Natural killer cell (primary cell): Measurements from ENCODE around the gene PRTG. TPM values are rescaled to one million over a fixed set of nuclear protein-coding genes. Genes with fewer than 3 reads are reported as not detected.
"Not testable (repeated sequence)": the region's sequence is repeated elsewhere in the genome, so short reads cannot be mapped to it uniquely, and the experiment has no call there.

Source experiments
- ATAC-seq, 3 donors: fragments of 150-1000 bp in 2 of 3; fragments of 200-7000 bp in 1 of 3; cut with Tn5 transposase; 1 replicate in 1 of 3; 2 replicates in 2 of 3; pipeline ENCODE4 v1.10.0; 2021; ENCODE audit warnings: mild to moderate bottlenecking in 2 of 3, moderate library complexity in 2 of 3
- DNase-seq, 2 donors: peaks; one replicate each; pipeline versions ENCODE4 v3.0.0 to v3.0.0-alpha.2; 2013 to 2021; ENCODE audit warnings: mixed read lengths in 1 of 2
- H3K27ac ChIP-seq: one replicate; pipeline ENCODE4 v1.5.1; 2013; ENCODE audit warnings: mild to moderate bottlenecking, low read length
- H3K27me3 ChIP-seq: one replicate; pipeline ENCODE4 v1.6.1; 2013; ENCODE audit warnings: low read length; ENCODE audit not compliant: control insufficient read depth, insufficient read depth
- H3K36me3 ChIP-seq: one replicate; pipeline ENCODE4 v1.6.1; 2013; ENCODE audit warnings: low read length; ENCODE audit not compliant: control insufficient read depth, insufficient read depth
- H3K4me1 ChIP-seq: one replicate; pipeline ENCODE4 v1.6.1; 2013; ENCODE audit warnings: low read length; ENCODE audit not compliant: control insufficient read depth, insufficient read depth
- H3K4me3 ChIP-seq: one replicate; pipeline ENCODE4 v1.5.1; 2013; ENCODE audit warnings: low read length
- H3K9me3 ChIP-seq: one replicate; pipeline ENCODE4 v1.6.1; 2013; ENCODE audit warnings: low read length; ENCODE audit not compliant: control insufficient read depth, insufficient read depth
- H3K27ac Mint-ChIP-seq, 2 donors: one replicate each; pipeline ENCODE4 v1.8.0; 2022; ENCODE audit warnings: mild to moderate bottlenecking in 2 of 2, mixed read lengths in 2 of 2, moderate library complexity in 1 of 2
- H3K27me3 Mint-ChIP-seq, 2 donors: one replicate each; pipeline ENCODE4 v1.8.0; 2022; ENCODE audit warnings: low read depth in 2 of 2, mixed read lengths in 2 of 2
- H3K36me3 Mint-ChIP-seq: one replicate; pipeline ENCODE4 v1.8.0; 2022; ENCODE audit warnings: mixed read lengths
- H3K4me1 Mint-ChIP-seq, 2 donors: one replicate each; pipeline ENCODE4 v1.8.0; 2022; ENCODE audit warnings: mixed read lengths in 2 of 2
- H3K4me3 Mint-ChIP-seq: one replicate; pipeline ENCODE4 v1.8.0; 2022; ENCODE audit warnings: mild to moderate bottlenecking, moderate library complexity, mixed read lengths
- H3K9me3 Mint-ChIP-seq, 2 donors: one replicate each; pipeline ENCODE4 v1.8.0; 2022; ENCODE audit warnings: mixed read lengths in 2 of 2
- CTCF ChIP-seq: fragments of 200-600 bp; IDR thresholded peaks from one replicate; pipeline ENCODE4 v1.8.0; 2022; ENCODE audit warnings: antibody characterized with exemption
- WGBS: methylation state at CpG from one replicate; pipeline ENCODE4 v1.1.7; 2013; ENCODE audit warnings: missing lambda C conversion rate; ENCODE audit not compliant: insufficient coverage; 5-methylcytosine and 5-hydroxymethylcytosine counted together
- intact Hi-C: fragments of 100-400 bp; cut with micrococcal nuclease; formaldehyde crosslinking; loops from one replicate; pipeline ENCODE4 v1.14.2; 2022
- total RNA-seq, 4 donors: library from RNA; stranded (reverse); fragments of 120-200 nt in 1 of 4; gene quantifications; one replicate each; pipeline versions ENCODE4 v1.2.3 to v1.2.4, GENCODE V29; 2013 to 2022

The PRTG gene
- total RNA-seq, 3 donors from 2014 or later (not counting 1 experiment from before 2014, with no cell fraction given): not detected

- Mint-ChIP-seq H3K27me3 (peaks cover 11 to 12% of the 10 kb centered on the region in 2 donors), H3K4me3 (no peak overlapping the region), H3K9me3 (no peaks in the 10 kb centered on the region), H3K4me1 (peaks cover 9 to 10% of the 10 kb centered on the region in 2 donors), H3K27ac (no peak overlapping the region), H3K36me3 (no peaks in the 10 kb centered on the region)
- DNase-seq (no peak), ATAC-seq (no peak)
- H3K27me3 ChIP-seq: no peaks in the 10 kb centered on the region
- no peak for TF ChIP-seq CTCF
- WGBS: 89% methylated on average over 10 of the region's 10 CpGs
- intact Hi-C loops: no loop called here
- peaks cover 11% of the 10 kb centered on the region for H3K4me1 ChIP-seq
- H3K4me3 ChIP-seq: no peak overlapping the region
- H3K36me3 ChIP-seq: no peaks in the 10 kb centered on the region
- no peak overlapping the region for H3K27ac ChIP-seq
- H3K9me3 ChIP-seq: no peaks in the 10 kb centered on the region
Observed at GRCh38 chr15:55768670-55769185, 25.8 kb upstream of the PRTG start.

- H3K4me3 Mint-ChIP-seq: no peak overlapping the region
- no peak for TF ChIP-seq CTCF
- no peaks in the 10 kb centered on the region for H3K36me3 Mint-ChIP-seq
- H3K27ac ChIP-seq: no peak overlapping the region
- H3K27me3 ChIP-seq: no peaks in the 10 kb centered on the region
- intact Hi-C loops: no loop called here
- H3K27me3 Mint-ChIP-seq: peaks cover 11 to 12% of the 10 kb centered on the region in 2 donors
- H3K36me3 ChIP-seq: no peaks in the 10 kb centered on the region
- H3K27ac Mint-ChIP-seq: no peak overlapping the region
- H3K9me3 Mint-ChIP-seq: no peaks in the 10 kb centered on the region
- DNase-seq: no peak
- ATAC-seq: peak in 1 of 3 donors; percentile 61
- 17% methylated on average over 4 of the region's 4 CpGs for WGBS
- H3K9me3 ChIP-seq: no peaks in the 10 kb centered on the region
- peaks cover 9 to 10% of the 10 kb centered on the region in 2 donors for H3K4me1 Mint-ChIP-seq
- no peak overlapping the region for H3K4me3 ChIP-seq
- H3K4me1 ChIP-seq: peaks cover 11% of the 10 kb centered on the region
Observed at GRCh38 chr15:55766676-55767075, 23.7 kb upstream of the PRTG start.

GRCh38 chr15:55764398-55764797 is 21.4 kb upstream of the PRTG start:
- Mint-ChIP-seq H3K4me3 (no peak overlapping the region), H3K9me3 (no peaks in the 10 kb centered on the region), H3K36me3 (no peaks in the 10 kb centered on the region), H3K27ac (no peak overlapping the region), H3K4me1 (peaks cover 9 to 10% of the 10 kb centered on the region in 2 donors), H3K27me3 (peaks cover 0 to 3% of the 10 kb centered on the region in 2 donors)
- no peak for ATAC-seq
- peaks cover 11% of the 10 kb centered on the region for H3K4me1 ChIP-seq
- H3K4me3 ChIP-seq: no peak overlapping the region
- H3K36me3 ChIP-seq: no peaks in the 10 kb centered on the region
- no peaks in the 10 kb centered on the region for H3K27me3 ChIP-seq
- WGBS: 96% methylated on average over 6 of the region's 6 CpGs
- DNase-seq: no peak
- no peak overlapping the region for H3K27ac ChIP-seq
- intact Hi-C loops: no loop called here
- no peak for TF ChIP-seq CTCF
- no peaks in the 10 kb centered on the region for H3K9me3 ChIP-seq

GRCh38 chr15:55758580-55758986 is 15.6 kb upstream of the PRTG start:
- intact Hi-C loops: no loop called here
- H3K36me3 ChIP-seq: no peaks in the 10 kb centered on the region
- ATAC-seq (no peak), DNase-seq (no peak)
- H3K4me1 ChIP-seq: no peaks in the 10 kb centered on the region
- TF ChIP-seq CTCF: no peak
- H3K9me3 ChIP-seq: no peaks in the 10 kb centered on the region
- Mint-ChIP-seq H3K27me3 (peaks cover 3 to 4% of the 10 kb centered on the region in 2 donors), H3K9me3 (no peaks in the 10 kb centered on the region), H3K4me3 (no peak overlapping the region), H3K27ac (no peak overlapping the region), H3K4me1 (no peaks in the 10 kb centered on the region), H3K36me3 (no peaks in the 10 kb centered on the region)
- no peaks in the 10 kb centered on the region for H3K27me3 ChIP-seq
- no peak overlapping the region for H3K4me3 ChIP-seq
- WGBS: 89% methylated on average over 13 of the region's 13 CpGs
- no peak overlapping the region for H3K27ac ChIP-seq

GRCh38 chr15:55753433-55753832 is 10.5 kb upstream of the PRTG start:
- H3K36me3 Mint-ChIP-seq, H3K9me3 Mint-ChIP-seq, H3K27me3 ChIP-seq, H3K4me1 Mint-ChIP-seq, H3K27me3 Mint-ChIP-seq, H3K4me3 ChIP-seq, H3K4me3 Mint-ChIP-seq, H3K36me3 ChIP-seq, H3K27ac Mint-ChIP-seq, H3K27ac ChIP-seq, H3K4me1 ChIP-seq, DNase-seq, ATAC-seq, H3K9me3 ChIP-seq, intact Hi-C loops: not testable (repeated sequence)
- WGBS: 91% methylated on average over 3 of the region's 5 CpGs
